ENCODE measurements around the gene YLPM1. TPM values are rescaled to one million over a fixed set of nuclear protein-coding genes. Genes with fewer than 3 reads are reported as not detected.

YLPM1 gene
- total and polyA plus RNA-seq, 8 donors, result 11.9 to 114 (median 42.9) TPM

DNA sequence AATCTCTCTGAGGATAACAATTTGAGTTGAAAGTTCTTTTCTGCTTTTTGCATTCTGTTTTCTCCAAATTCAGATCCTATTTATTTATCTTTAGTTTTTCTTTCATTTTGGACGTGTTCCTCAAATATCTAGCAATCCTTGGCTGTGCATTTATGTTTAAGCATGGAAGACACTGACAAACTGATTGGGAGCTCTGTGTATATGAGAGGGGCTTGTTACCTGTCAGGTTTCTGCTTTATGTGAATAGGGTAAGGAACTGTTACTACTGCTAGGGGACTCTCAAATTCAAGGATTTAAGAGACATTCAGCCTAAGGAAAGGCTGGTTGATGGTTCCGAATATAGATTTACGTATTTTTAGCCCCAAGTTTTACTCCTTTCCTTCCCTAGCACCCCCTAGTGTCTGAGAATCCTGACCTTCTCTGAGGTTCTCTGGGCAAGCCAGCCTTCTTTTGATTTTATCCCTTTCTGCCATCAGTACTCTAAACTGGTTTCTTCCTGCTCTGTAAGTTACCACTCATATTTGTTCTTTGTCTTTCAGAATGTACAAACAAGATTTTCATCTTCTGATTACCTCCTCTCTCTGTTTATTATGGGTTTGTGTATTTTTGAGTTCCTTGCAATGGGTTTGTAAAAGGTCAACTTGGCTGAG lies 30.5 kb downstream of the YLPM1 start:
- Histone ChIP-seq H3K36me3 (peaks cover 10 to 34% (median 23%) of the 10 kb centered on the region in 4 donors), H3K4me1 (peaks cover 0 to 29% (median 12%) of the 10 kb centered on the region in 4 donors), H3K9me3 (no peaks in the 10 kb centered on the region), H3K4me3 (no peak overlapping the region), H3K27me3 (no peaks in the 10 kb centered on the region), H3K27ac (no peak overlapping the region)
- peak in 1 of 2 donors; percentile 23 for DNase-seq
- TF ChIP-seq, protein P1, sequence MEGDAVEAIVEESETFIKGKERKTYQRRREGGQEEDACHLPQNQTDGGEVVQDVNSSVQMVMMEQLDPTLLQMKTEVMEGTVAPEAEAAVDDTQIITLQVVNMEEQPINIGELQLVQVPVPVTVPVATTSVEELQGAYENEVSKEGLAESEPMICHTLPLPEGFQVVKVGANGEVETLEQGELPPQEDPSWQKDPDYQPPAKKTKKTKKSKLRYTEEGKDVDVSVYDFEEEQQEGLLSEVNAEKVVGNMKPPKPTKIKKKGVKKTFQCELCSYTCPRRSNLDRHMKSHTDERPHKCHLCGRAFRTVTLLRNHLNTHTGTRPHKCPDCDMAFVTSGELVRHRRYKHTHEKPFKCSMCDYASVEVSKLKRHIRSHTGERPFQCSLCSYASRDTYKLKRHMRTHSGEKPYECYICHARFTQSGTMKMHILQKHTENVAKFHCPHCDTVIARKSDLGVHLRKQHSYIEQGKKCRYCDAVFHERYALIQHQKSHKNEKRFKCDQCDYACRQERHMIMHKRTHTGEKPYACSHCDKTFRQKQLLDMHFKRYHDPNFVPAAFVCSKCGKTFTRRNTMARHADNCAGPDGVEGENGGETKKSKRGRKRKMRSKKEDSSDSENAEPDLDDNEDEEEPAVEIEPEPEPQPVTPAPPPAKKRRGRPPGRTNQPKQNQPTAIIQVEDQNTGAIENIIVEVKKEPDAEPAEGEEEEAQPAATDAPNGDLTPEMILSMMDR (IDR thresholded peaks at IDR 0.05), result no peak
- TF ChIP-seq EP300 (IDR thresholded peaks at IDR 0.05) (no peak), POLR2AphosphoS5 (IDR thresholded peaks at IDR 0.05) (no peak), POLR2A (IDR thresholded peaks at IDR 0.05) (no peak)
- WGBS, 5 donors, result 46 to 60% (median 57%) methylated on average over 3 of the region's 3 CpGs
- intact Hi-C loops (cut with DNase I; ENCODE audit: low total_unique reads), result no loop called here

DNA sequence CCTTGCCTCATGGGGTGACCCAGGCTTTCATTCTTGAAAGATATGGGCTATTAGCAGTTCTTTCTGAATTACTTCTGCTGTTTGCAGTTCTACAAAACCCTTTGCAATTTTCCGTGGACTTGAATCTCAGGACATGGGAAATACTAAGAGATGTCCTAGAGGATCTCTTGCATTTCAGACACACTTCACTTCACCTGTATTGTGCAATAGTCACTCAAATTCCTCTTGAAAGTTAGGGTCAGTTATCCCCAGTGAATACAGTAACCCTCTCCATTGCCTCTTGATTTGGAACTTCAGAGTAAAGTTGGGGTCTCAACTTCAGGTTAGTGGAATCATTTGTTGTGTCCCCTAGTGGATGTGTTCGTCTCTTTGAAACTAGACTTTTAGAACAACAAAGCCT lies 31.8 kb downstream of the YLPM1 start:
- Histone ChIP-seq H3K4me3 (no peak overlapping the region), H3K27me3 (no peaks in the 10 kb centered on the region), H3K27ac (no peak overlapping the region), H3K36me3 (peaks cover 12 to 43% (median 35%) of the 10 kb centered on the region in 4 donors), H3K4me1 (peaks cover 0 to 29% (median 12%) of the 10 kb centered on the region in 4 donors), H3K9me3 (no peaks in the 10 kb centered on the region)
- WGBS, 5 donors, result 85 to 98% (median 95%) methylated on average over 2 of the region's 2 CpGs
- no peak for TF ChIP-seq EP300 (IDR thresholded peaks at IDR 0.05)
- TF ChIP-seq POLR2A (IDR thresholded peaks at IDR 0.05), result no peak
- TF ChIP-seq, protein P1 (IDR thresholded peaks at IDR 0.05), result no peak
- TF ChIP-seq POLR2AphosphoS5 (IDR thresholded peaks at IDR 0.05), result no peak
- no peak for DNase-seq
- intact Hi-C loops (cut with DNase I; ENCODE audit: low total_unique reads), result no loop called here

DNA sequence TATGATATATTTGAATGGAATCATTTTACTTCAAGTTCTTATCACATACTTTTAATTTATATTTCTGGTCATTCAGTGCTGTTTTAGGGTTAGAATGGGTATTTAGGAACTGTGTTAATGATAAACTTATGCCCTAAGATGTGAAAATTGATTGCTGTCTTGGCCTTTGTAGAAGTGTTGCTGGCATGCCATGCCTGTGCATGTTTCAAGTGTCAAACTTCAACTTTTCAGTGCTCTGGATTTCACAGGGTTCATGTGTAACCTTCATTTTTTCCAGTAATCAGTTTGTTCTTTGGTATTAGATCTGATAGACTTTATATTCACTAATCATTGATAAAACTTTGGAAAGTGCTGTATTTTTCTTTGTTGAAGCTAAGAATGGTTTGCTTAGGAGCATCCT lies 36.6 kb downstream of the YLPM1 start:
- TF ChIP-seq, protein P1 (IDR thresholded peaks at IDR 0.05), result no peak
- no peak for TF ChIP-seq POLR2AphosphoS5 (IDR thresholded peaks at IDR 0.05)
- TF ChIP-seq POLR2A (IDR thresholded peaks at IDR 0.05), result no peak
- no peak for TF ChIP-seq EP300 (IDR thresholded peaks at IDR 0.05)
- intact Hi-C loops (cut with DNase I; ENCODE audit: low total_unique reads), result no loop called here
- no peak for DNase-seq
- no peak overlapping the region for H3K27ac ChIP-seq
- H3K27me3 ChIP-seq, result no peaks in the 10 kb centered on the region
- H3K9me3 ChIP-seq, result no peaks in the 10 kb centered on the region
- peaks cover 20 to 68% (median 62%) of the 10 kb centered on the region in 4 donors for H3K36me3 ChIP-seq
- H3K4me3 ChIP-seq, result no peak overlapping the region
- no peaks in the 10 kb centered on the region for H3K4me1 ChIP-seq

DNA sequence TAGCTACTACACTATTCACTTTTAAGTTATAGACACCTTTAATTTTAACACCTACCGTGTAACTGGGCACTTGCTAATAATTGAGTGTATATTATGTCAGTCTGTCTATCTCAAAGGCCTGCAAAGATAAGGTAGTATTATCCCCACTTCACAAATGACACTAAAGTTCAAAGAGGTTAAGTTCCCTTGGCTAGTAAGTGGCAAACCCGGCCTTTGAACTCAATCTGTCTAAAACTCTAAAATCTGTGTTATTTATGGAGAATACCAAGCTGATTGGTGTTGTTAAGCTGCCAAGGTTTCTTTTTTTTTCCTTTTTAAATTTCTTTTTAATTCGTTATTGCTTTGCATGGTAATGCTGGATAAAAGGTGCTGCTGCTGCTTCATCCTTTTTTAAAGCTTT lies 37.7 kb downstream of the YLPM1 start:
- H3K4me3 ChIP-seq, result no peak overlapping the region
- H3K9me3 ChIP-seq, result no peaks in the 10 kb centered on the region
- TF ChIP-seq POLR2AphosphoS5 (IDR thresholded peaks at IDR 0.05) (no peak), POLR2A (IDR thresholded peaks at IDR 0.05) (no peak), EP300 (IDR thresholded peaks at IDR 0.05) (no peak)
- TF ChIP-seq, protein P1 (IDR thresholded peaks at IDR 0.05), result no peak
- H3K36me3 ChIP-seq, result peaks cover 26 to 71% (median 70%) of the 10 kb centered on the region in 4 donors
- H3K27me3 ChIP-seq, result no peaks in the 10 kb centered on the region
- no peak for DNase-seq
- H3K4me1 ChIP-seq, result no peaks in the 10 kb centered on the region
- 65 to 79% (median 70%) methylated on average over 3 of the region's 3 CpGs for WGBS, 5 donors
- intact Hi-C loops (cut with DNase I; ENCODE audit: low total_unique reads), result no loop called here
- no peak overlapping the region for H3K27ac ChIP-seq

All from stomach (tissue), 9 donors.